Prostate gland (tissue), 2 donors: ENCODE data around the gene TTLL13. TPM values are rescaled to one million over a fixed set of nuclear protein-coding genes. Genes with fewer than 3 reads are reported as not detected.

Experiments used
- DNase-seq: peaks from one replicate; pipeline ENCODE4 v3.0.0-alpha.2; 2019; ENCODE audit warnings: low spot score
- H3K27ac ChIP-seq, 2 donors: fragments of 200-600 bp; sonication (generic); 2 replicates each; pipeline ENCODE4 v1.5.1; 2017 to 2019
- H3K27me3 ChIP-seq: fragments of 200-600 bp; sonication (generic); replicated peaks from 2 replicates; pipeline ENCODE4 v1.5.1; 2019; ENCODE audit not compliant: insufficient read depth
- H3K36me3 ChIP-seq, 2 donors: fragments of 200-600 bp; sonication (generic); 1 replicate in 1 of 2; 2 replicates in 1 of 2; pipeline versions ENCODE4 v1.5.1 to v1.8.1; 2017 to 2019
- H3K4me1 ChIP-seq: fragments of 200-600 bp; sonication (generic); replicated peaks from 2 replicates; pipeline ENCODE4 v1.5.1; 2019
- H3K4me3 ChIP-seq, 2 donors: fragments of 200-600 bp; sonication (generic); 2 replicates each; pipeline ENCODE4 v1.5.1; 2017 to 2019
- H3K9me3 ChIP-seq: fragments of 200-600 bp; sonication (generic); 2 replicates; pipeline ENCODE4 v1.5.1; 2017
- CTCF ChIP-seq, 4 experiments: fragments of 200-600 bp in 2 of 4; fragments of 450-650 bp in 2 of 4; sonication (generic) in 2 of 4; IDR thresholded peaks; 1 replicate in 3 of 4; 2 replicates in 1 of 4; pipeline ENCODE4 v1.5.1; 2016 to 2019; ENCODE audit warnings: antibody characterized with exemption in 4 of 4, mild to moderate bottlenecking in 2 of 4, moderate library complexity in 2 of 4
- POLR2A ChIP-seq: fragments of 450-650 bp; IDR thresholded peaks from one replicate; pipeline ENCODE4 v1.6.1; 2016; ENCODE audit warnings: antibody characterized with exemption, mild to moderate bottlenecking
- POLR2AphosphoS5 ChIP-seq: sonication (generic); formaldehyde crosslinking; IDR thresholded peaks from one replicate; pipeline ENCODE4 v1.6.1; 2017; ENCODE audit warnings: antibody characterized with exemption
- WGBS: methylation state at CpG from one replicate; pipeline ENCODE4 v1.1.5; 2018; 5-methylcytosine and 5-hydroxymethylcytosine counted together
- intact Hi-C: fragments of 100-400 bp; cut with DNase I; formaldehyde crosslinking; loops from one replicate; pipeline ENCODE4 v1.14.2; 2022
- total RNA-seq, 2 donors: library from RNA; depleted of rRNA; stranded (reverse); fragments of >200 nt; gene quantifications; one replicate each; pipeline ENCODE4 v1.1.0, GENCODE V29; 2016

The TTLL13 gene
- total RNA-seq, 2 donors from 2014 or later: 0.51 TPM; not detected in 1

GRCh38 chr15:90202929-90203328 lies 46.4 kb upstream of the TTLL13 start:
- DNase-seq: no peak
- H3K36me3 ChIP-seq: no peaks in the 10 kb centered on the region
- intact Hi-C loops: no loop called here
- H3K9me3 ChIP-seq: no peaks in the 10 kb centered on the region
- H3K4me1 ChIP-seq: peaks cover 6% of the 10 kb centered on the region
- H3K4me3 ChIP-seq: peak overlapping the region in 1 of 2 donors; percentile 79
- TF ChIP-seq CTCF (IDR thresholded peaks at IDR 0.05) (no peak), POLR2AphosphoS5 (no peak), POLR2A (no peak)
- H3K27me3 ChIP-seq: no peaks in the 10 kb centered on the region
- WGBS: 73% methylated on average over 4 of the region's 4 CpGs
- peak overlapping the region in 1 of 2 donors; percentile 91 for H3K27ac ChIP-seq

- TF ChIP-seq POLR2A (no peak), CTCF (IDR thresholded peaks at IDR 0.05) (no peak), POLR2AphosphoS5 (no peak)
- H3K27me3 ChIP-seq: no peaks in the 10 kb centered on the region
- no peak overlapping the region for H3K4me3 ChIP-seq
- peaks cover 6% of the 10 kb centered on the region for H3K4me1 ChIP-seq
- no peak for DNase-seq
- H3K36me3 ChIP-seq: no peaks in the 10 kb centered on the region
- 98% methylated on average over 7 of the region's 7 CpGs for WGBS
- no peaks in the 10 kb centered on the region for H3K9me3 ChIP-seq
- H3K27ac ChIP-seq: peak overlapping the region in 1 of 2 donors; percentile 91
- intact Hi-C loops: no loop called here
These were observed 45.9 kb upstream of the TTLL13 start for GRCh38 chr15:90203473-90203872.

GRCh38 chr15:90203922-90204321 lies 45.4 kb upstream of the TTLL13 start:
- no peaks in the 10 kb centered on the region for H3K36me3 ChIP-seq
- no peaks in the 10 kb centered on the region for H3K27me3 ChIP-seq
- H3K27ac ChIP-seq: no peak overlapping the region
- no peak for DNase-seq
- intact Hi-C loops: no loop called here
- H3K4me3 ChIP-seq: no peak overlapping the region
- TF ChIP-seq POLR2AphosphoS5: no peak
- TF ChIP-seq CTCF (IDR thresholded peaks at IDR 0.05): no peak
- no peak for TF ChIP-seq POLR2A
- H3K9me3 ChIP-seq: no peaks in the 10 kb centered on the region
- H3K4me1 ChIP-seq: peaks cover 6% of the 10 kb centered on the region
- 58% methylated on average over 7 of the region's 8 CpGs for WGBS

- no peak overlapping the region for H3K4me3 ChIP-seq
- H3K4me1 ChIP-seq: peaks cover 6% of the 10 kb centered on the region
- H3K36me3 ChIP-seq: no peaks in the 10 kb centered on the region
- DNase-seq: no peak
- intact Hi-C loops: no loop called here
- WGBS: 80% methylated on average over 10 of the region's 10 CpGs
- no peak overlapping the region for H3K27ac ChIP-seq
- H3K27me3 ChIP-seq: no peaks in the 10 kb centered on the region
- TF ChIP-seq POLR2A (no peak), POLR2AphosphoS5 (no peak), CTCF (IDR thresholded peaks at IDR 0.05) (no peak)
- H3K9me3 ChIP-seq: no peaks in the 10 kb centered on the region
These were observed 44.1 kb upstream of the TTLL13 start for GRCh38 chr15:90205050-90205848.

- no peaks in the 10 kb centered on the region for H3K9me3 ChIP-seq
- peaks cover 6% of the 10 kb centered on the region for H3K4me1 ChIP-seq
- intact Hi-C loops: no loop called here
- H3K27me3 ChIP-seq: no peaks in the 10 kb centered on the region
- 77% methylated on average over 5 of the region's 5 CpGs for WGBS
- TF ChIP-seq POLR2AphosphoS5 (no peak), POLR2A (no peak)
- H3K36me3 ChIP-seq: no peaks in the 10 kb centered on the region
- no peak overlapping the region for H3K27ac ChIP-seq
- no peak overlapping the region for H3K4me3 ChIP-seq
- DNase-seq: no peak
These were observed 43.5 kb upstream of the TTLL13 start for GRCh38 chr15:90205886-90206285.
